COLO668 (cell line): ENCODE measurements around the gene ZNF567.
"Not testable (repeated sequence)": the region's sequence is repeated elsewhere in the genome, so short reads cannot be mapped to it uniquely, and the experiment has no call there.

Experiments
- DNase-seq: peaks from one replicate; lab custom pipeline; 2025; ENCODE audit not compliant: unreplicated experiment; lab: John Stamatoyannopoulos, UW

The ZNF567 gene

DNA sequence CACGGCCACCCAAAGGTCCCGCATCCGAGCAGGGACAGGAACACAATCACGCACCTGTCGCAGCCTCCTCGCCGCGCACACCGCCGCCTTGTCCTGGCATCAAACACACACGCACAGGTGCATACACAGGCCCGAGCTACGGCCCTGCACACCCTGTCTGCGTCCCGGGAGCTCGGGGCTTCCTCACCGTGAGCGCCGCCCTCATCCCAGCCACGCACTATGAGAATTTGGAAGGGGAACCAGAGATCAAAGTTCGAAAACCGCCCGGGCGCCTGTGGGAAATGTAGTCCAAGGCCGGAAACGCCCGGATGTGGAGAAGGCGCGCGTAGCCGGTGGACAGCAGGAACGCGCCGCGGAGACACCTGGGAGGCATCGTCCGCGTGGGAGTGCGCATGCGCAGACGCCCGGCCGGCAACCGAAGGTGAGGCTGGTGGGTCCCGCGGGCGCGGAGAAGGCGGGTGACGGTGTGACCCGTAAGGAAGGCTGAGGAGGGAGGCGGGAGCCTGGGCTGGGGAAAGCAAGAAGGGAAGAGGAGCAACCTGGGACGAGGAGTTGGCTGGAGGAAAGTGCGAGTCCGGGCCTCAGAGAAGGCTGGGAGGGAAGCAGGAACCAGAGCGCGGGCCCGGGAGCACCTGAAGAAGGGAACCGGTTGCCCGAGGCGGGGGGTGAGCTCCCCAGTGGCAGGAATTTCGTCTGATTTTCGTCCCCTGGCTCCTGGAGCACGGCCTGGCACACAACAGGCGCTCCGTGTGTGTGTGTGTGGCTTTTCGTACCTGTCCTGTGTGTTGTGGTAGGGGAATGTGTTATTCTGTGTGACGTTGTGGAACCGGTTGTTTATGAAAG is at the start of gene ZNF567:
Gene ZNF567, plus strand, starts transcription at position 399 of the 843 bp plus-strand sequence. CDS start 7,256 bp downstream, outside the sequence.
- peak; percentile 97 for DNase-seq

DNA sequence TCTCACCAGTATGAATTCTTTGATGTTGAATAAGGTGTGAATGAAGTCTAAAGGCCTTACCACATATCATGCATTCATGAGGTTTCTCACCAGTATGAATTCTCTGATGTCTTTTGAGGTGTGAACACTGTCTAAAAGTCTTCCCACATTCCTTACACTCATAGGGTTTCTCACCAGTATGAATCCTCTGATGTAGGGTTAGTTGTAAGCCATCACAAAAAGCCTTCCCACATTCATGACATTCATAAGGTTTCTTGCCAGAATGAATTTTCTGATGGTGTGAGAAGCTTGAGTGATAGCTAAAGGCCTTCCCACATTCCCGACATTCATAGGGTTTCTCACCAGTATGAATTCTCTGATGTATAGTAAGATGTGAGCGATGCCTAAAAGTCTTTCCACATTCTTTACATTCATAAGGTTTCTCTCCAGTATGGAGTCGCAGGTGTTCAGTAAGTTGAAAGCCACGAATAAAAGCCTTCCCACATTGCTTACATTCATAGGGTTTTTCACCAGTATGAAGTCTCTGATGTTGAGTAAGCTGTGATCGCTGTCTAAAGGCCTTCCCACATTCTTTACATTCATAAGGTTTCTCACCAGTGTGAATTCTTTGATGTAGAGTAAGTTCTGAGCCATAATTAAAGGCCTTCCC is 48.4 kb upstream of the ZNF567 start:
- DNase-seq = no peak

DNA sequence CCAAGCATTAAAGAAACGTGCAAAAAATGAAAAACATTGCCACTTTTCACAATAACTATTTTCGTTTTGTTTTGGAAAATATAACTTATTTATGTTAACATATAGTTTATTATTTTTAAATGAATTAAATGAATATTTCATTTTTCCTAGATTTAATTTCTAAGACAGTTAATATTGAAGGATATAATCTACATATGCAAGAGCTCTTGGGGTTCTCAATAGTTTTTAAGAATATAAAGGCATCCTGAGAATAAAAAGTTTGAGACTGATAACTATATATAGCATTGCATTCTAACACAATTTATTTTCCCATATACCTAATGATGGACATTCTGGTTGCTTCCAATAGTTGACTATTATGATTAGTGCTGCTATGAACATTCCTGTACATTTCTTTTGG is 40.7 kb upstream of the ZNF567 start:
- no peak for DNase-seq

DNA sequence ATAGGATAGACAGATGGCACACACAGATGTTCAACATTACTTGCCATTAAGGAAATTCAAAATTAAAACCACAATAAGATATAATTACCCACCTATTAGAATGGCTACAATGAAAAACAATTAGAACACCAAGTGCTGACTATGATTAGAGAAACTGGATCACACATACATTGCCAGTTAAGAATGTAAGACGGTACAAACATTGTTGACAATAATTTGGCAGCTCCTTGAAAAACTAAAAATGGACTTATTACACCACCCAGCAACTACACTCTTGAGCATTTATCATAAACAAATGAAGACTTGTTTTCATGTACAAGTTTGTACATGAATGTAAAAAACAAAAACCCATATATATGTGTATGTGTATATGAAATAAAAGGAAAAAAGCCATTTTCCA is 34.5 kb upstream of the ZNF567 start:
- no peak for DNase-seq

DNA sequence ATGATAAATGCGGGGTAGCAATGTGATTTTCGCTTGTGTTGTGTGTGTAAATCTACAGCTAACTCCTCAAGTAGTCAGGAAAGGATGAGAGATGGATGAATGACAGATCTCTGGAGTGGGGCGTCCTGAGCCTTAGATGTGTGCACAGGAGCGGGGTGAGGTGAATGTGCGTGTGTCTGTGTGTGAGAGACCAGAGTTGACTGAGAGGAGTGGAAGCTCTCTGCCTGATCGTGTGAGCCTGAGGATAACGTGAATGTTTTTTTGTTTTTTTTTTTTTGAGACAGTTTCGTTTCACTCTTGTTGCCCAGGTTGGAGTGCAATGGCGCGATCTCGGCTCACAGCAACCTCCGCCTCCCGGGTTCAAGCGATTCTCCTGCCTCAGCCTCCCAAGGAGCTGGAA is 21.6 kb upstream of the ZNF567 start:
- DNase-seq = no peak

DNA sequence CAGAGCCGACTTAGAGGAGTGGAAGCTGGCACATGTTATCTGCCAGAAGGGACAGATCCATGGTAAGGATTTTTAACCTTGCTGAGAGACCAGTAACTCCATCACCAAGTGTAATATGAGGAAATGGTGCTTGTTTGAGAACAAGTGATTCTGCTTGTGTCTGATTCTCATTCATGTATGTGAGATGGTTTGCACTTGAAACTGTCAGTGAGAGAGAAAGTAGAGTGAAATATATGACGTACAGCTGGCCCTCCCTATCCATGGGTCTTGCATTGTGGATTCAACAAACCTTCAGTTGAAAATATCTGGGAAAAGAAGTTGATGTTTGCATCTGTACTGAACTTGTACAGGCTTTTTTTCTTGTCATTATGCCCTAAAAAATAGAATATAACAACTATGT is 18.8 kb upstream of the ZNF567 start:
- no peak for DNase-seq

DNA sequence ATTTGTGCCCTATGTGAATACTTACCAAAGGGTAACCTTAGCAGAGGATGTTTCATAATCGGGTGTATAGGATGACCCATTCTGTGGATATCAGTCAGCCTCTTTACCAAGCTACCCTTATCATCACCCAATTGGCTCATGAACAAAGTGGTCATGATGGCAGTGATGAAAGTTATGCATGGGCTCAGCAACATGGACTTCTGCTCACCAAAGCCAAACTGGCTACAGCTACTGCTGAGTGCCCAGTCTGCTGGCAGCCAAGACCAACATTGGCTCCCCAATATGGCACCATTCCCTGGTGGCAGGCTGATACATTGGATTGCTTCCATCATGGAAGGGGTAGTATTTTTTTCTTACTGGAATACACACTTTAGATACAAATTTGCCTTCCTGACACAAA is 15.0 kb upstream of the ZNF567 start:
- DNase-seq = no peak

DNA sequence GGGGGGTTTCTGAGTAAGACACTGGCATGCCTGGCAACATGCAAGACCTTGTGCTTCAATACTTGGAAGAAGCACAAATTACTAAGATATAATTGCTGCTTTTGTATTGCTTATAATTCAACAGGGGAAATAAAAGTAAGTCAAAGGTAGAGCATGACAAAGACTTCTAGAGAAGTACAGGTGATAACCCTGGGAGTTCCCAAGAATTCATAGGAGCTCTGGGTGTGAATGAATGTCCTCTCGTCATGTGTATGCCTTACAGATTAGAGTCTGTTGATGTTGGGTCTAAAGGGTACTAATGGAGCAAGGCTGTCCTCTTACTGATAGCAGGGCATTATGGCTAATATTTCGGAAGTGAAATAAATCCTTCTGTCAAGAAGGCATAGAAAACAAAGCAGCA is 13.2 kb upstream of the ZNF567 start:
- no peak for DNase-seq

DNA sequence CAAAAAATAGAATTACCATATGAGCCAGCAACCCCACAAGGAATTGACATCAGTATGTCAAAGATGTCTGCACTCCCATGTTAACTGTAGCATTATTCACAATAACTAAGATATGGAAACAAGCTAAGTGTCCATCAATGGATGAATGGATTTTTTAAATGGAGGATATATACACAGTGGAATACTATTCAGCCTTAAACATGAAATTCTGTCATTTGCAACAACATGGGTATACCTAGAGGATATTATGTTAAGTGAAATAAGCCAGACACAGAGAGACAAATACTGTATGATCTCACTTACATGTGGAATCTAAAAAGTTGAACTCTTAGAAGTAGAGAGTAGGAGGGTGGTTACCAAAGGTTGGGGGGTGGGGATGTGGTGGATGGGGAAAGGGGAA is 8.0 kb upstream of the ZNF567 start:
- DNase-seq = no peak

DNA sequence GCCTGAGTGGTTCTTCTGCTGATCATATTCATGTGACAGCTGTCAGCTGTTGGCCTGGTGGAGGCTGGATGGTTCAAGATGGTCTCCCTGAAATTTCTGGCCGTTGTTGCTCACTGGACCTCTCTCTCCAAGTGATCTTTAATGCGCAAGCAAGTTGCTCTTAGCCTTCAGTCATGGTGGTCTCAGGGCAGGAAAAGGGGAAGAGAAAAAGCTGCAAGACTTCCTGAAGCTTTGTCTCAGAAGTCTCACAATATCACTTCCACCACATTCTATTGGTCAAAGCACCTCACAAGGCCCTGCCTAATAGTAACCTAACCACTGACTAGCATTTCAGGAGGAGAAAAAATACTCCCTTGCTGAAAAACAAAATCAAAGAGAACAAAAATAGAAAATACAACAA is 1.6 kb upstream of the ZNF567 start:
- no peak for DNase-seq

DNA sequence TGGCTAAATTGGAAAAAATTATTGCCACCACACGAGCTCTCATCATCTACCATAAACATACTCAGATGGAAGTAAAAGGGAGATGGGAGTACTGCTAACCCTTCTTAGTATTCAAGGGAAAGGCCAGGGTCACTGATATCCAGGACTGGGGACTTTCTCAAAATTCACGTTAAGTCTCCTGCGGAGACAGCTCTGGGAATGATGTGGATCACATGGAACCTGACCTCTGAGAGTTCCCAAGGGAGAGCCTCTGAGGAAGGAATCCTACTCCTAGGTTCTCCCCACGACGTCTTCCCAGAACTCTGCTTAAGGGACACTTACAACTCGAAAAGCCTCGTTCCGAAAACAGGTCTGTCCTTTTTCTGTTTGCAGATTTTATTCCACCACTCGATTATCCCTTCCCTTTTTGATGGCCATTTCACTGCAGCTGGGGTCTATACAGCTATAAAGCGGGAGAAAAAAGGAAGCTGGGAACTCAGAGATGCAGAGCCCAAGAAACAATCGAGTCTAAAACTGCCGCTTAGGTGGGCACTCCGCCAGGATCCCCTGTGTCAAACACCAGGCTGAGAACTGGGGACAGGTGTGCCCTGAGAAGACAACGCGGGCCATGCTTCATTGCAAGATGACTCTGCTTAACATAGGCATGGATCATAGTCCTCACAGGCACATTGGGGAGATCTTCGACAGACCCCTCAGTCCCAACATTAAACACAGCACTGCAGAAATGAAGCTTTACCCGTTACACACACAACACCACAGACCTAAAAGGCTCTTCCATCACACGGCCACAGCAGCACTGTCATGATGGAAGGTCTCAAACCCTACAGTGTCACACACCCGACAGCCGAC is 823 bp upstream of the ZNF567 start:
- peak; percentile 35 for DNase-seq

DNA sequence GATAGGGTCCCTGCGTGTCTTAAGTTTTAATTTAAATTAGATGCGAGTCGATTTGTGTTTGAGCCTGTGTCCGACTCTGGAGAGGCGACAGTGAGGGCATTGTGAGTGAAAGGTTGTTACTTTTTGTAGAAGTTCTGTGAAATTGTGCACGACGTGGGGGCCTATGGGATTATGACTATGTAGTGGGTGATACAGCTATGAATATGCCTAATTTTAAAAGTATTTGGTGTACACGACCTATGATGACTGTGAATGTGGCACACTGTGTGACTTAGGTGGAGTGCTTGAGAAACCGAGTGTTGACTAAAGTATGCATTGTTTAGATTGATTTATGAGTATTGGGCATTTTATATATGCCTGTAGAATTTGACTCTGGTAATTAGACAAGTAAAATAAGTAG is 646 bp downstream of the ZNF567 start:
- DNase-seq = no peak

DNA sequence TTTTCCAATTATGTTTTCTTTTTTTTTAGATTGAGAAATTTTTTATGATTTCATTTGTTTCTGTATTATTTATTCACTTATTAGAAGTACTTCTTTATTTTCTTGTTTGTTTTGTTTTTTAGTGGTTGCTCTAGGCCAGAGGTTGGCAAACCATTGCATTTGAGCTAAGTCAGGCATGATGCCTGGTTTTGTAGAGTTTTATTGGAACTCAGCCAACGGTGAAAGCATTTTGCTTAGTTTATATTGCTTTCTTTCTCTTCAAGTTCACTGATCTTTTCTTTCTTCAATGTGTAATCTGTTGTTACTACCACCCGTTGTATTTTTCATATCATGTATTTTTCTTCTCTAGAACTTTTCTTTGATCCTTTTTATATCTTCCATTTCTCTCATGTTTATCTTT is 19.7 kb downstream of the ZNF567 start:
- no peak for DNase-seq

DNA sequence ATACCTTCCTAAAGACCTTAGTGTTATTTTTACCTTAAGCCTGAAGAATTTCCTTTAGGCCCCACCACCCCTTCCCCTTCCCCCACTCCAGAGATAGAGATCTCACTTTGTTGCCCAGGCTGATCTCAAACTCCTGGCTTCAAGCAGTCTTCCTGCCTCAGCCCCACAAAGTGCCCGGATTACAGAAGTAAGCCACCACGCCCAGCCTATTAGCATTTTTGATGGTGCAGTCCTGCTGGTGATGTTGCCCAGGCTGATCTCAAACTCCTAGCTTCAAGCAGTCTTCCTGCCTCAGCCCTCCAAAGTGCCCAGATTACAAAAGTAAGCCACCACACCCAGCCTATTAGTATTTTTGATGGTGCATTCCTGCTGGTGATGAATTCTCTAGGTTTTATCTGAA is 22.0 kb downstream of the ZNF567 start:
- DNase-seq = no peak

DNA sequence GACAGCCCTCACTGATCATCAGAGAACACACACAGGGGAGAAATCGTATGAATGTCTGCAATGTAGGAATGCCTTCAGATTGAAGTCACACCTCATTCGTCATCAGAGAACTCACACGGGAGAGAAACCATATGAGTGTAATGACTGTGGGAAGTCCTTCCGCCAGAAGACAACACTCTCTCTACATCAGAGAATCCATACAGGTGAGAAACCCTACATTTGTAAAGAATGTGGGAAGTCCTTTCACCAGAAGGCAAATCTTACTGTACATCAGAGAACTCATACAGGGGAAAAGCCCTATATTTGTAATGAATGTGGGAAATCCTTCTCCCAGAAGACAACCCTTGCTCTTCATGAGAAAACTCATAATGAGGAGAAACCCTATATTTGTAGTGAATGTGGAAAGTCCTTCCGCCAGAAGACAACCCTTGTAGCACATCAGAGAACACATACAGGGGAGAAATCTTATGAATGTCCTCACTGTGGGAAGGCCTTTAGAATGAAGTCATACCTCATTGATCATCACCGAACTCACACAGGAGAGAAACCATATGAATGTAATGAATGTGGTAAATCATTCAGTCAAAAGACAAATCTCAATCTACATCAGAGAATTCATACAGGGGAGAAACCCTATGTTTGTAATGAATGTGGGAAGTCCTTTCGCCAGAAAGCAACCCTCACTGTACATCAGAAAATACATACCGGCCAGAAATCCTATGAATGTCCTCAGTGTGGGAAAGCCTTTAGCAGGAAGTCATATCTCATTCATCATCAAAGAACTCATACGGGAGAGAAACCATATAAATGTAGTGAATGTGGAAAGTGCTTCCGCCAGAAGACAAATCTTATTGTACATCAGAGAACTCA is 32.5 kb downstream of the ZNF567 start:
- no peak for DNase-seq

DNA sequence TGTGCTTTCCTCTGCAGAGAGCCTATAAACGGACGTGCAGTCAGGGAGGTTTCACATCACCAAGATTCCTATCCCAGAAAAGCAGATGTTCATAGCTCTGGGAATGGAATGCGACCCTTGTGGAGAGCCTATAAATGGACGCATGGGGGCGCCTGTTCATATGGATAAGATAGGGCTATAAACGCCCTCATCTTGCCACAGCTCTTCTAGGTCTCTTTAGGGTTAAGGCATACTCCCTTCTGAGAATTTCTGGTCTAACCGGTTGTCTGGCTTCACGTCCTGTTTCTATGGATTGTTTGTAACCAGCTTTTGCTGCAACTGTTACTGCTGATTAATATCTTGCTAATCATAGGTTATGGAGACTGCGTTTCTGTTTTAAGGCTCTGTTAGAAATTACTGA is 48.8 kb downstream of the ZNF567 start:
- not testable (repeated sequence) for DNase-seq

DNA sequence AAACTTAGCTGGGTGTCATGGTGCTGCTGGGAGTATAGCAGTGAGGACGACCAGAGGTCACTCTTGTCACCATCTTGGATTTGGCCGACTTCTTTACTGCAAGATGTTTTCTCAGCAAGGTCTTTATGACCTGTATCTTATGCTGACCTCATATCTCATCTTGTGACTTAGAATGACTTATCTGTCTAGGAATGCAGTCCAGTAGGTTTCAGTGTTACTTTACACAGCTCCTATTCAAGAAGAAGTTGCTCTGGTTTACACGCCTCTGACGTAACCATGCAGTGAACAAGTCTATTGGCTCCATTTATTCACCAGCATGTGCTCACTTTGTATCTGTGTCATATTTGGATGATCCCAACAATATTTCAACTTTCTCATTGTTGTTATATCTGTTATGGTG is 58.5 kb downstream of the ZNF567 start:
- DNase-seq = no peak

DNA sequence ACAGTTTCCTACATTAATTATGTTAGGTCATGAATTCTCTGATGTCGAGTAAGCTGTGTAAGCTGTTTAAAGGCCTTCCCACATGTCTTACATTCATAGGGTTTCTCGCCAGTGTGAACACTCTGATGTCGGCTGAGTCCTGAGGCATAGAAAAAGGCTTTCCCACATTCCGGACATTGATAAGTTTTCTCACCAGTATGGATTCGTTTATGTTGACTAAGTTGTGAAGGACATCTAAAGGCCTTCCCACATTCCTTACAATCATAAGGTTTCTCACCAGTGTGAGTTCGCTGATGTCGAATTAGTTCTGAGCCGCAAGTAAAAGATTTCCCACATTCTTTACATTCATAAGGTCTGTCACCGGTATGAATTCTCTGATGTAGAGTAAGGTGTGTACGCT is 60.3 kb downstream of the ZNF567 start:
- no peak for DNase-seq

DNA sequence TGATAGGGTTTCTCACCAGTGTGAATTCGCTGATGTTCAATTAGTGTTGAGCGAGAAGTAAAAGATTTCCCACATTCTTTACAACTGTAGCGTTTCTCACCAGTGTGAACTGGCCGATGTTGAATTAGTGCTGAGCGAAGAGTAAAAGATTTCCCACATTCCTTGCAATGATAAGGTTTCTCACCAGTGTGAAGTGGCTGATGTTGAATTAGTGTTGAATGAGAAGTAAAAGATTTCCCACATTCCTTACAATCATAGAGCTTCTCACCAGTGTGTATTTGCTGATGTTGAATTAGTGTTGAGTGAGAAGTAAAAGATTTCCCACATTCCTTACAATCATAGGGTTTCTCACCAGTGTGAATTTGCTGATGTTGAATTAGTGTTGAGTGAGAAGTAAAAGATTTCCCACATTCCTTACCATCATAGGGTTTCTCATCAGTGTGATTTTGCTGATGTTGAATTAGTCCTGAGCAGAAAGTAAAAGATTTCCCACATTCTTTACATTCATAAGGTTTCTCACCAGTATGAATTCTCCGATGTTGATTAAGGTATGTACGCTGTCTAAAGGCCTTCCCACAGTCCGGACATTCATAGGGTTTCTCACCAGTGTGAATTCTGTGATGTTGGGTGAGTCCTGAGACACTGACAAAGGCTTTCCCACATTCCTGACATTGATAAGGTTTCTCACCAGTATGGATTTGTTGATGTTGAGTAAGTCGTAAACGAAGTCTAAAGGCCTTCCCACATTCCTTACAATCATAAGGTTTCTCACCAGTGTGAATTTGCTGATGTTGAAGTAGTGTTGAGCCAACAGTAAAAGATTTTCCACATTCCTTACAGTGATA is 61.2 kb downstream of the ZNF567 start:
- DNase-seq = no peak

DNA sequence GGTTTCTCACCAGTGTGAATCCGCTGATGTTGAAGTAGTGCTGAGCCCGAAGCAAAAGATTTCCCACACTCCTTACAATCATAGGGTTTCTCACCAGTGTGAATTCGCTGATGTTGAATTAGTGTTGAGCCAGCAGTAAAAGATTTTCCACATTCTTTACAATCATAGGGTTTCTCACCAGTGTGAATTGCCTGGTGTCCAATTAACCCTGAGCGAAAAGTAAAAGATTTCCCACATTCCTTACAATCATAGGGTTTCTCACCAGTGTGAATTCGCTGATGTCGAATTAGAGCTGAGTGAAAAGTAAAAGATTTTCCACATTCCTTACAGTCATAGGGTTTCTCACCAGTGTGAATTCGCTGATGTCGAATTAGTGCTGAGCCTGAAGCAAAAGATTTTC is 62.2 kb downstream of the ZNF567 start:
- DNase-seq = not testable (repeated sequence)
